ENCODE results near the gene LHX3.

The LHX3 gene

DNA sequence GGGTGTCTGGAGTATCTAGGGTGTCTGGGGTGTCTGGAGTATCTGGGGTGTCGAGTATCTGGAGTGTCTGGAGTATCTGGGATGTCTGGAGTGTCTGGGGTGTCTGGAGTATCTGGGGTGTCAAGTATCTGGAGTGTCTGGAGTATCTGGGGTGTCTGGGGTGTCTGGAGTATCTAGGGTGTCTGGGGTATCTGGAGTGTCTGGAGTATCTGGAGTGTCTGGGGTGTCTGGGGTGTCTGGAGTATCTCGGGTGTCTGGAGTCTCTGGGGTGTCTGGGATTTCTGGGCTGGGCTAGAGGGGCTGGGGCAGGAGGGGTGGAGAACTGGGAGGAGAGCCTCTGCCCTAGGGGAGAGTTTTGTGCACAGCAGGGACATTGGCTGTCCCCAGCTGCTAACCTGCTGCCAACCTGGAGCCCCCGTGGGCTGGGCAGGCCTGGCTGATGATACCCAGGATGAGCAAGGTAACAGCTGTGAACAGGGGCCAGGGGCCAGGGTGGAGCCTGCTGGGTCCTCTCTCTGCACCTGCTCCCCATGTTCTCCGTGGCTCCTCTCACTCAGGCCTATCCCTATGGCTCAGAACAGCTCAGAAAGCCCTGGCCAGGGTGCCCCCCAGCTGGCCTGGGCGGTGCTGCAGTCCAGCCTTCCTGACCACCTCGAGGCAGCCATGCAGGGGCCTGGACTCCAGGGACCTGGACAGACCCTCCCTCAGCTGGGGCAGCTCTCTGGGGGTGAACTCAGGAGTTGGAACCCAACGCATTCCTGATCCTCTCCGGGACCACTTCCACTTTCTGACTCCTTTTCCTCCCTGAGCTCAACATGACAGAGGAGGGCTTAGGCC is 29.9 kb downstream of the LHX3 start:
- ChIA-PET POLR2A (no interaction called here), CTCF (interaction anchor here (1.0 to 1.8 kb wide), 3 partner anchors 11 to 109 kb away, joined by 3 to 4 read pairs (median 4); no protein-coding TSS in a partner anchor)
- no peak for DNase-seq (ENCODE audit: low read depth, low spot score)
- TF ChIP-seq, protein P1, sequence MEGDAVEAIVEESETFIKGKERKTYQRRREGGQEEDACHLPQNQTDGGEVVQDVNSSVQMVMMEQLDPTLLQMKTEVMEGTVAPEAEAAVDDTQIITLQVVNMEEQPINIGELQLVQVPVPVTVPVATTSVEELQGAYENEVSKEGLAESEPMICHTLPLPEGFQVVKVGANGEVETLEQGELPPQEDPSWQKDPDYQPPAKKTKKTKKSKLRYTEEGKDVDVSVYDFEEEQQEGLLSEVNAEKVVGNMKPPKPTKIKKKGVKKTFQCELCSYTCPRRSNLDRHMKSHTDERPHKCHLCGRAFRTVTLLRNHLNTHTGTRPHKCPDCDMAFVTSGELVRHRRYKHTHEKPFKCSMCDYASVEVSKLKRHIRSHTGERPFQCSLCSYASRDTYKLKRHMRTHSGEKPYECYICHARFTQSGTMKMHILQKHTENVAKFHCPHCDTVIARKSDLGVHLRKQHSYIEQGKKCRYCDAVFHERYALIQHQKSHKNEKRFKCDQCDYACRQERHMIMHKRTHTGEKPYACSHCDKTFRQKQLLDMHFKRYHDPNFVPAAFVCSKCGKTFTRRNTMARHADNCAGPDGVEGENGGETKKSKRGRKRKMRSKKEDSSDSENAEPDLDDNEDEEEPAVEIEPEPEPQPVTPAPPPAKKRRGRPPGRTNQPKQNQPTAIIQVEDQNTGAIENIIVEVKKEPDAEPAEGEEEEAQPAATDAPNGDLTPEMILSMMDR (IDR thresholded peaks at IDR 0.05; ENCODE audit: insufficient read depth, low read length, missing control alignments): no peak
- no peak overlapping the region for H3K4me3 ChIP-seq (ENCODE audit: low read depth, low read length)

DNA sequence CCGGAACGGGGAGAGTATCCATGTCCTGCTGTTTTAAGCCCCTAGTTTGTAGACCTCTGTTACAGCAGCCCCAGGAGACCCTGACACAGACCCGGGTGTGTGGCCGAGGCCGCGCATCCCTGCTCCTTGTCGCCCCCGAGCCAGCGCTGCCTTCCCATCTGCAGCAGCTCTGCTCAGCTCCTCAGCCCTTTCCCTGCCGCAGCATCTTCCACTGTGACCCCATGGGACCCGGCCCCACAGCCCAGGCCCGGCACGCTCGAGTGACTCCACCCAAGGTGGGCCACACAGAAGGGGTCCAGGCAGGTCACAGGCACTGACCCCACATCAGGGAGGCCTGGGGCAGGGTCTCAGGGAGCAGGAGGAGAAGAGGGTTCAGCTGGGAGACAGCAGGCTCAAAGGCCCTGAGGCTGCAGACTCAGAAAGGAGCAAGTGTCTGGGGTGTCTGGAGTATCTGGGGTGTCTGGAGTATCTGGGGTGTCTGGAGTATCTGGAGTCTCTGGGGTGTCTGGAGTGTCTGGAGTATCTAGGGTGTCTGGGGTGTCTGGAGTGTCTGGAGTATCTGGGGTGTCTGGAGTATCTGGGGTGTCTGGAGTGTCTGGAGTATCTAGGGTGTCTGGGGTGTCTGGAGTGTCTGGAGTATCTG is 31.2 kb downstream of the LHX3 start:
- ChIA-PET CTCF (no interaction called here), POLR2A (no interaction called here)
- DNase-seq (ENCODE audit: low read depth, low spot score): no peak
- no peak overlapping the region for H3K4me3 ChIP-seq (ENCODE audit: low read depth, low read length)
- TF ChIP-seq, protein P1 (IDR thresholded peaks at IDR 0.05; ENCODE audit: insufficient read depth, low read length, missing control alignments): no peak

DNA sequence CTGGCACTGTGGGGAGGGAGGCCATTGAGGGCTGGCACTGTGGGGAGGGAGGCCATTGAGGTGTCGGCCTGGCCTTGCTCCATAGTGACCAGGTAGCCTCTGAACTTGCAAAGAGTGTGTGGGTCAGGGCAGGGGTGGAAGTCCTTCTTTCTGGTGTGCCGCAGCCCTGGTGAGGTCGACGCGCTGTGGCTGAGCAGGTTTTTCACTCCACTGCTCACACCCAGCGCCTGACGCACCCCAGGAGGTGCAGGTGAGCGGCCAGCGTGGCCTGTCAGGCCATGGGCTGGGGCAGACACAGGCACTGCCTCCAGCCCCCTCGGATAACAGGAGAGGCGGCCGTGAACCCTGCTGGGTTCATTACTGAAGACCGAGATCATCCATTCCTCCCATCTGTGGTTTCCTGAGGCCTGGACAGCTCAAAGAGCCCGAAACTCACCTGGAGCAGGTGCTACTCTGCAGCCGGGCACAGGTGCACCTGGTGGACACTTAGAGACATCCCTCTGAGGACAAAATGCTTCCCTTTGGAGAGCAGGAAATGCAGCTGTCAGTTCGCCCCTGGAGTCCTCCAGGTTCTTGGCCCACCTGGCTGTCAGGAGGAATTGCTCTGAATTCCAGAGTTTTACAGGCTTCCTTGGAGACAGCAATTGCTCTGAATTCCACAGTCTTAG is 32.4 kb downstream of the LHX3 start:
- TF ChIP-seq, protein P1 (IDR thresholded peaks at IDR 0.05; ENCODE audit: insufficient read depth, low read length, missing control alignments): no peak
- CTCF ChIA-PET: interaction anchor here (0.9 to 1.5 kb wide), 2 partner anchors 42 to 112 kb away, joined by 4 read pairs; no protein-coding TSS in a partner anchor
- DNase-seq (ENCODE audit: low read depth, low spot score): no peak
- H3K4me3 ChIP-seq (ENCODE audit: low read depth, low read length): no peak overlapping the region
- POLR2A ChIA-PET: no interaction called here

DNA sequence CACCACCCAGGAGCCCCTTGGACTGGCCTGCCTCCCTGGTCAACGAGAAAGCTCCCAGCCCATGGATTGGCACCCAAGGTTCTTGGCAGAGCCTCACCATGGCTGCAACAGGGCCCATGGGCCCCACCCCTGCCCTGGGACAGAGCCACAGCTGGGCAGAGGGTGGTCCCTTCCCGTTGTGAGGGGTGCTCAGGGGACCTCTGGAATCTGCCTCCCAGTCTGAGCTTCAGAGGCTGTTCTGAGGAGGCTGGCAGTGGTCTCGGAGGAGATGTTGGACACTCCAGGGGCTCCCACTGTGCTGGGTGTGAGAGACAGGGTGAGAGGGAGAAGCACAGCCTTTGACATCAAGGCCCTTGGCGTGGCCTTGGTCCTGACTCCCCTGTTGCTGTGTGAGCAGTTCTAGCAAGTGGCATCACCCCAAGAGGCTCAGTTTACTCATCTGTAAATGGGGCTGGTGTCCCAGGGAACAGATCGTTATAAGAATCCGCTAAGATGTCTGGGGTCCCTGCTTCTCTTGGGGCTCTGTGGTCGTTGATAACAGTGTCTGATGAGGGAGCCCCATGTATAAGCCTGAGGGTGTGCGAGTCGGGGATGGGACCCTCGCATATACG is 33.0 kb downstream of the LHX3 start:
- TF ChIP-seq, protein P1 (IDR thresholded peaks at IDR 0.05; ENCODE audit: insufficient read depth, low read length, missing control alignments): no peak
- H3K4me3 ChIP-seq (ENCODE audit: low read depth, low read length): no peak overlapping the region
- CTCF ChIA-PET: interaction anchor here (0.9 to 4.6 kb wide), 9 partner anchors 12 to 112 kb away, joined by 3 to 36 read pairs (median 8); no protein-coding TSS in a partner anchor
- POLR2A ChIA-PET: no interaction called here
- no peak for DNase-seq (ENCODE audit: low read depth, low spot score)

DNA sequence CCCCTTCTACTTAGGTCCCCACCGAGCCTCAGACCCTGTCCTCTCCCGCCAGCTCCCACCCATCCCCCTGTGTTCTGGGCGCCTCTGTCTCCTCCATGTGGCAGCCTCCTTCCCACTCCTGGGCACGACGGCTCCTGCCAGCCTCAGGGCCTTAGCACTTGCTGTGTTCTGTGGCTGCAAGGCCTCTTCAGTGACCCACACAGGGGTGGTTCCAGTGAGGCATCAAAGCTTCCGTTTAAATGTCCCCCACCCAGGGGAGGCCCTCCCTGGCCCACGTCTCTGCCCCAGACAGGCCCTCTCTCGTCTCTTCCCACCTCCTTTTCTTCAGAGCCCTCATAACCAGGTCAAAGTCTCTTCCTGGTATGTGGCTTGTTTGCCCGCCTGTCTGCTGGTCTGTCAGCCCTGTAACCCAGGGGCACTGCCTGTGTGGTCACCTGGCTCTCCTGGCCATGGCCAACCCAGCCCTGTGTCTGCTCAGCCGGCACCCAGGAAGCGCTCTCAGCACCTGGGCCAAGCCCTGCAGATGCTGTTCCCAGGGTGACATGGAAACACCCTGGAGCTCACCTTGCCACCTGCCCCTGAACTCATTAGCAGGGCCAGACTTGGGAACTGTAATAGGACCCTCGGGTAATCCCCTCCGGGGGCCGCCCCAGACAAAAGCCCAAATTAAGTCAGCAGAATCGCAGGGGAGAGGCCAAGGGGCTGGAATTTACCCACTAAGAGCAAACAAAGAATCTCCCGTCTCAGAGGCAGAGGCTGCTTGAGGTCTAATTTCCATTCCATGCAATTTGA is 33.7 kb downstream of the LHX3 start:
- no peak for DNase-seq (ENCODE audit: low read depth, low spot score)
- POLR2A ChIA-PET: no interaction called here
- TF ChIP-seq, protein P1 (IDR thresholded peaks at IDR 0.05; ENCODE audit: insufficient read depth, low read length, missing control alignments): no peak
- no peak overlapping the region for H3K4me3 ChIP-seq (ENCODE audit: low read depth, low read length)
- CTCF ChIA-PET: interaction anchor here (0.6 to 4.6 kb wide), 17 partner anchors 10 to 115 kb away, joined by 3 to 36 read pairs (median 5); no protein-coding TSS in a partner anchor
